HEK293 (cell line): ENCODE data around the gene TMOD4.

Experiments used
- CTCF ChIP-seq: fragments of 450-650 bp; formaldehyde crosslinking; IDR thresholded peaks from 2 replicates; pipeline ENCODE4 v1.5.1; 2016; ENCODE audit warnings: missing biosample characterization, missing genetic modification characterization
- GLI4 ChIP-seq: fragments of 450-650 bp; formaldehyde crosslinking; IDR thresholded peaks from 2 replicates; pipeline ENCODE4 v1.5.1; 2016; ENCODE audit warnings: missing biosample characterization, missing genetic modification characterization
- HOXD13 ChIP-seq: sonication (generic); formaldehyde crosslinking; IDR thresholded peaks from 2 replicates; pipeline ENCODE4 v1.8.0; 2022; ENCODE audit warnings: missing genetic modification reagents, borderline replicate concordance
- KLF16 ChIP-seq: fragments of 450-650 bp; formaldehyde crosslinking; IDR thresholded peaks from 2 replicates; pipeline ENCODE4 v1.5.1; 2017; ENCODE audit warnings: missing biosample characterization, missing genetic modification characterization
- KLF7 ChIP-seq: fragments of 450-650 bp; formaldehyde crosslinking; IDR thresholded peaks from 2 replicates; pipeline ENCODE4 v1.5.1; 2016; ENCODE audit warnings: missing biosample characterization, missing genetic modification characterization, borderline replicate concordance
- KLF8 ChIP-seq: fragments of 450-650 bp; formaldehyde crosslinking; IDR thresholded peaks from 2 replicates; pipeline ENCODE4 v1.5.1; 2016; ENCODE audit warnings: missing biosample characterization, missing genetic modification characterization
- SP2 ChIP-seq: fragments of 450-650 bp; formaldehyde crosslinking; IDR thresholded peaks from 2 replicates; pipeline ENCODE4 v1.5.1; 2016; ENCODE audit warnings: missing biosample characterization, missing genetic modification characterization
- SP3 ChIP-seq: fragments of 450-650 bp; formaldehyde crosslinking; IDR thresholded peaks from 2 replicates; pipeline ENCODE4 v1.5.1; 2016; ENCODE audit warnings: missing biosample characterization, missing genetic modification characterization
- TRIM28 ChIP-seq: IDR thresholded peaks from 2 replicates; pipeline ENCODE4 v1.6.1; 2011; ENCODE audit warnings: low read length, control low read depth, borderline replicate concordance
- ZBTB20 ChIP-seq: fragments of 450-650 bp; formaldehyde crosslinking; IDR thresholded peaks from 2 replicates; pipeline ENCODE4 v1.5.1; 2016; ENCODE audit warnings: missing biosample characterization, missing genetic modification characterization
- ZBTB6 ChIP-seq: fragments of 450-650 bp; formaldehyde crosslinking; IDR thresholded peaks from 2 replicates; pipeline ENCODE4 v1.5.1; 2017; ENCODE audit warnings: missing biosample characterization, missing genetic modification characterization
- ZBTB7A ChIP-seq: fragments of 450-650 bp; formaldehyde crosslinking; IDR thresholded peaks from 2 replicates; pipeline ENCODE4 v1.5.1; 2016; ENCODE audit warnings: low read depth, missing biosample characterization, missing genetic modification characterization
- ZBTB8A ChIP-seq: fragments of 450-650 bp; formaldehyde crosslinking; IDR thresholded peaks from 2 replicates; pipeline ENCODE4 v1.5.1; 2016; ENCODE audit warnings: missing biosample characterization, missing genetic modification characterization
- ZFHX2 ChIP-seq: fragments of 450-650 bp; formaldehyde crosslinking; conservative IDR thresholded peaks from 2 replicates; pipeline ENCODE4 v1.5.1; 2016; ENCODE audit warnings: missing biosample characterization, missing genetic modification characterization
- ZFP3 ChIP-seq: fragments of 450-650 bp; formaldehyde crosslinking; IDR thresholded peaks from 2 replicates; pipeline ENCODE4 v1.5.1; 2016; ENCODE audit warnings: low read depth, missing biosample characterization, missing genetic modification characterization
- ZFP69B ChIP-seq: fragments of 450-650 bp; formaldehyde crosslinking; IDR thresholded peaks from 2 replicates; pipeline ENCODE4 v1.5.1; 2016; ENCODE audit warnings: missing biosample characterization, missing genetic modification characterization
- ZNF132 ChIP-seq: fragments of 450-650 bp; formaldehyde crosslinking; IDR thresholded peaks from 2 replicates; pipeline ENCODE4 v1.5.1; 2017; ENCODE audit warnings: missing biosample characterization, missing genetic modification characterization, borderline replicate concordance
- ZNF138 ChIP-seq: fragments of 450-650 bp; formaldehyde crosslinking; IDR thresholded peaks from 2 replicates; pipeline ENCODE4 v1.5.1; 2016; ENCODE audit warnings: missing biosample characterization, missing genetic modification characterization, borderline replicate concordance
- ZNF2 ChIP-seq: fragments of 450-650 bp; formaldehyde crosslinking; IDR thresholded peaks from 2 replicates; pipeline ENCODE4 v1.5.1; 2016; ENCODE audit warnings: missing biosample characterization, missing genetic modification characterization
- ZNF221 ChIP-seq: fragments of 450-650 bp; formaldehyde crosslinking; IDR thresholded peaks from 2 replicates; pipeline ENCODE4 v1.5.1; 2017; ENCODE audit warnings: missing biosample characterization, missing genetic modification characterization, borderline replicate concordance
- ZNF239 ChIP-seq: fragments of 450-650 bp; formaldehyde crosslinking; IDR thresholded peaks from 2 replicates; pipeline ENCODE4 v1.5.1; 2016; ENCODE audit warnings: missing biosample characterization, missing genetic modification characterization
- ZNF266 ChIP-seq: fragments of 450-650 bp; formaldehyde crosslinking; IDR thresholded peaks from 2 replicates; pipeline ENCODE4 v1.5.1; 2016; ENCODE audit warnings: missing biosample characterization, missing genetic modification characterization, low read depth
- ZNF324 ChIP-seq: fragments of 450-650 bp; formaldehyde crosslinking; IDR thresholded peaks from 2 replicates; pipeline ENCODE4 v1.5.1; 2016; ENCODE audit warnings: missing biosample characterization, missing genetic modification characterization
- ZNF423 ChIP-seq: fragments of 450-650 bp; formaldehyde crosslinking; IDR thresholded peaks from 2 replicates; pipeline ENCODE4 v1.5.1; 2016; ENCODE audit warnings: missing biosample characterization, missing genetic modification characterization
- ZNF521 ChIP-seq: fragments of 450-650 bp; formaldehyde crosslinking; IDR thresholded peaks from 2 replicates; pipeline ENCODE4 v1.5.1; 2017; ENCODE audit warnings: missing biosample characterization, mild to moderate bottlenecking, missing genetic modification characterization
- ZNF529 ChIP-seq: fragments of 450-650 bp; formaldehyde crosslinking; IDR thresholded peaks from 2 replicates; pipeline ENCODE4 v1.5.1; 2017; ENCODE audit warnings: missing genetic modification characterization, missing biosample characterization; ENCODE audit not compliant: insufficient replicate concordance
- ZNF571 ChIP-seq: fragments of 450-650 bp; formaldehyde crosslinking; IDR thresholded peaks from 2 replicates; pipeline ENCODE4 v1.5.0; 2017; ENCODE audit warnings: missing biosample characterization, missing genetic modification characterization
- ZNF600 ChIP-seq: fragments of 450-650 bp; formaldehyde crosslinking; IDR thresholded peaks from 2 replicates; pipeline ENCODE4 v1.5.1; 2016; ENCODE audit warnings: missing biosample characterization, missing genetic modification characterization
- ZNF623 ChIP-seq: fragments of 450-650 bp; formaldehyde crosslinking; IDR thresholded peaks from 2 replicates; pipeline ENCODE4 v1.5.1; 2016; ENCODE audit warnings: missing biosample characterization, missing genetic modification characterization
- ZNF645 ChIP-seq: fragments of 450-650 bp; formaldehyde crosslinking; IDR thresholded peaks from 2 replicates; pipeline ENCODE4; 2016; ENCODE audit warnings: missing biosample characterization, missing genetic modification characterization
- ZNF701 ChIP-seq: fragments of 450-650 bp; formaldehyde crosslinking; IDR thresholded peaks from 2 replicates; pipeline ENCODE4 v1.5.1; 2016; ENCODE audit warnings: missing biosample characterization, missing genetic modification characterization
- TF ChIP-seq, protein P1 (sequence below): fragments of 450-650 bp; formaldehyde crosslinking; IDR thresholded peaks from 2 replicates; pipeline ENCODE4 v1.5.1; 2016; ENCODE audit warnings: missing biosample characterization, missing genetic modification characterization
- TF ChIP-seq, protein P2 (sequence below): fragments of 450-650 bp; formaldehyde crosslinking; IDR thresholded peaks from 2 replicates; pipeline ENCODE4 v1.5.1; 2016; ENCODE audit warnings: missing biosample characterization, missing genetic modification characterization
- TF ChIP-seq, protein P3 (sequence below): fragments of 450-650 bp; formaldehyde crosslinking; IDR thresholded peaks from 2 replicates; pipeline ENCODE4 v1.5.1; 2016; ENCODE audit warnings: missing biosample characterization, missing genetic modification characterization

The TMOD4 gene

DNA sequence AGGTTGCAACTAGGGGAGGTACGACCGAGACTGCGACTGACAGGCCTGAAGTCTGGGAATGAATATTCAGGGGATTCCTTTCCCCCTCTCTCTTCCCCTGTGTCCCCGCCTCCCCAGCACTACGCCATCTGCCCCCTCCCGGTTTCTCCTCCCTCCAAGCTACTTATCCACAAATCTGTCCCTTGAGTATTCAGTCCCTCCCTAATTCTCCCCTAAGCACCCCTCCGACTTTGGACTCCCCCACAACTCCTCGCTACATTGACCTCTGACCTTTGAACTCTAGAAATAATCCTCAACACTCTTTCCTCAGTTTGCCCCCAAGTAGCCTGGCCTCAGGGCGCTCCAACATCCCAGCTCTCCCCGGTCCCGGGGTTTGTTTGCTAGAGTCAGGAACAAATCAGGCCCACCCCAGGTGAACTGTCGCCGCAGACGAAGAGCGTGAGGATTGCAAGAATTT, 10.5 kb downstream of the TMOD4 start (continued):
- TF ChIP-seq, protein P1, sequence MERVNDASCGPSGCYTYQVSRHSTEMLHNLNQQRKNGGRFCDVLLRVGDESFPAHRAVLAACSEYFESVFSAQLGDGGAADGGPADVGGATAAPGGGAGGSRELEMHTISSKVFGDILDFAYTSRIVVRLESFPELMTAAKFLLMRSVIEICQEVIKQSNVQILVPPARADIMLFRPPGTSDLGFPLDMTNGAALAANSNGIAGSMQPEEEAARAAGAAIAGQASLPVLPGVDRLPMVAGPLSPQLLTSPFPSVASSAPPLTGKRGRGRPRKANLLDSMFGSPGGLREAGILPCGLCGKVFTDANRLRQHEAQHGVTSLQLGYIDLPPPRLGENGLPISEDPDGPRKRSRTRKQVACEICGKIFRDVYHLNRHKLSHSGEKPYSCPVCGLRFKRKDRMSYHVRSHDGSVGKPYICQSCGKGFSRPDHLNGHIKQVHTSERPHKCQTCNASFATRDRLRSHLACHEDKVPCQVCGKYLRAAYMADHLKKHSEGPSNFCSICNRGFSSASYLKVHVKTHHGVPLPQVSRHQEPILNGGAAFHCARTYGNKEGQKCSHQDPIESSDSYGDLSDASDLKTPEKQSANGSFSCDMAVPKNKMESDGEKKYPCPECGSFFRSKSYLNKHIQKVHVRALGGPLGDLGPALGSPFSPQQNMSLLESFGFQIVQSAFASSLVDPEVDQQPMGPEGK (tag by site-specific recombination) = peak; percentile 81
- TF ChIP-seq ZBTB20 (peak; percentile 83), ZFHX2 (tag by site-specific recombination) (no peak; the same call in 1 of the 2 replicates), ZNF324 (tag by site-specific recombination) (peak; percentile 63; the same call in 1 of the 2 replicates), TRIM28 (0 out of 2 replicates have a peak, but pooled peaks have one; percentile 80), KLF16 (tag by site-specific recombination) (peak; percentile 81; the same call in 1 of the 2 replicates), GLI4 (tag by site-specific recombination) (no peak), ZNF623 (no peak), ZNF221 (tag by site-specific recombination) (no peak), ZNF645 (tag by site-specific recombination) (no peak), CTCF (tag by site-specific recombination) (peak; percentile 16; the same call in 1 of the 2 replicates), ZNF2 (no peak; the same call in 1 of the 2 replicates), ZNF138 (tag by site-specific recombination) (no peak), ZNF529 (no peak), ZNF521 (tag by site-specific recombination) (no peak), ZNF266 (tag by site-specific recombination) (no peak), ZNF701 (tag by site-specific recombination) (no peak), SP2 (tag by site-specific recombination) (peak; percentile 60), ZNF571 (tag by site-specific recombination) (no peak), ZFP69B (tag by site-specific recombination) (peak; percentile 33; the same call in 1 of the 2 replicates), SP3 (tag by site-specific recombination) (peak; percentile 73; the same call in 1 of the 2 replicates), ZNF239 (tag by site-specific recombination) (no peak), HOXD13 (CRISPR knock-in tag) (no peak), ZNF423 (tag by site-specific recombination) (peak; percentile 97), ZNF600 (tag by site-specific recombination) (peak; percentile 7; the same call in 1 of the 2 replicates), ZBTB8A (no peak), ZFP3 (tag by site-specific recombination) (no peak), ZBTB7A (0 out of 2 replicates have a peak, but pooled peaks have one; percentile 21), ZBTB6 (tag by site-specific recombination) (peak; percentile 82), KLF8 (tag by site-specific recombination) (peak; percentile 58), KLF7 (tag by site-specific recombination) (no peak; the same call in 1 of the 2 replicates), ZNF132 (tag by site-specific recombination) (no peak)
- TF ChIP-seq, protein P2, sequence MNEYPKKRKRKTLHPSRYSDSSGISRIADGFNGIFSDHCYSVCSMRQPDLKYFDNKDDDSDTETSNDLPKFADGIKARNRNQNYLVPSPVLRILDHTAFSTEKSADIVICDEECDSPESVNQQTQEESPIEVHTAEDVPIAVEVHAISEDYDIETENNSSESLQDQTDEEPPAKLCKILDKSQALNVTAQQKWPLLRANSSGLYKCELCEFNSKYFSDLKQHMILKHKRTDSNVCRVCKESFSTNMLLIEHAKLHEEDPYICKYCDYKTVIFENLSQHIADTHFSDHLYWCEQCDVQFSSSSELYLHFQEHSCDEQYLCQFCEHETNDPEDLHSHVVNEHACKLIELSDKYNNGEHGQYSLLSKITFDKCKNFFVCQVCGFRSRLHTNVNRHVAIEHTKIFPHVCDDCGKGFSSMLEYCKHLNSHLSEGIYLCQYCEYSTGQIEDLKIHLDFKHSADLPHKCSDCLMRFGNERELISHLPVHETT = peak; percentile 30; the same call in 1 of the 2 replicates
- TF ChIP-seq, protein P3, sequence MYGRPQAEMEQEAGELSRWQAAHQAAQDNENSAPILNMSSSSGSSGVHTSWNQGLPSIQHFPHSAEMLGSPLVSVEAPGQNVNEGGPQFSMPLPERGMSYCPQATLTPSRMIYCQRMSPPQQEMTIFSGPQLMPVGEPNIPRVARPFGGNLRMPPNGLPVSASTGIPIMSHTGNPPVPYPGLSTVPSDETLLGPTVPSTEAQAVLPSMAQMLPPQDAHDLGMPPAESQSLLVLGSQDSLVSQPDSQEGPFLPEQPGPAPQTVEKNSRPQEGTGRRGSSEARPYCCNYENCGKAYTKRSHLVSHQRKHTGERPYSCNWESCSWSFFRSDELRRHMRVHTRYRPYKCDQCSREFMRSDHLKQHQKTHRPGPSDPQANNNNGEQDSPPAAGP (tag by site-specific recombination) = peak; percentile 95
